Activated T-helper 9 cell treated with anti-CD3 and anti-CD28 coated beads, Interleukin-2, amount 50 U/mL, for 16 hours (primary cell): ENCODE measurements around the gene MTCH1.

ENCODE experiments used
- DNase-seq: peaks from one replicate; pipeline ENCODE4 v3.0.0-alpha.2; 2020; ENCODE audit warnings: low read depth

Gene MTCH1, protein sequence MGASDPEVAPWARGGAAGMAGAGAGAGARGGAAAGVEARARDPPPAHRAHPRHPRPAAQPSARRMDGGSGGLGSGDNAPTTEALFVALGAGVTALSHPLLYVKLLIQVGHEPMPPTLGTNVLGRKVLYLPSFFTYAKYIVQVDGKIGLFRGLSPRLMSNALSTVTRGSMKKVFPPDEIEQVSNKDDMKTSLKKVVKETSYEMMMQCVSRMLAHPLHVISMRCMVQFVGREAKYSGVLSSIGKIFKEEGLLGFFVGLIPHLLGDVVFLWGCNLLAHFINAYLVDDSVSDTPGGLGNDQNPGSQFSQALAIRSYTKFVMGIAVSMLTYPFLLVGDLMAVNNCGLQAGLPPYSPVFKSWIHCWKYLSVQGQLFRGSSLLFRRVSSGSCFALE

DNA sequence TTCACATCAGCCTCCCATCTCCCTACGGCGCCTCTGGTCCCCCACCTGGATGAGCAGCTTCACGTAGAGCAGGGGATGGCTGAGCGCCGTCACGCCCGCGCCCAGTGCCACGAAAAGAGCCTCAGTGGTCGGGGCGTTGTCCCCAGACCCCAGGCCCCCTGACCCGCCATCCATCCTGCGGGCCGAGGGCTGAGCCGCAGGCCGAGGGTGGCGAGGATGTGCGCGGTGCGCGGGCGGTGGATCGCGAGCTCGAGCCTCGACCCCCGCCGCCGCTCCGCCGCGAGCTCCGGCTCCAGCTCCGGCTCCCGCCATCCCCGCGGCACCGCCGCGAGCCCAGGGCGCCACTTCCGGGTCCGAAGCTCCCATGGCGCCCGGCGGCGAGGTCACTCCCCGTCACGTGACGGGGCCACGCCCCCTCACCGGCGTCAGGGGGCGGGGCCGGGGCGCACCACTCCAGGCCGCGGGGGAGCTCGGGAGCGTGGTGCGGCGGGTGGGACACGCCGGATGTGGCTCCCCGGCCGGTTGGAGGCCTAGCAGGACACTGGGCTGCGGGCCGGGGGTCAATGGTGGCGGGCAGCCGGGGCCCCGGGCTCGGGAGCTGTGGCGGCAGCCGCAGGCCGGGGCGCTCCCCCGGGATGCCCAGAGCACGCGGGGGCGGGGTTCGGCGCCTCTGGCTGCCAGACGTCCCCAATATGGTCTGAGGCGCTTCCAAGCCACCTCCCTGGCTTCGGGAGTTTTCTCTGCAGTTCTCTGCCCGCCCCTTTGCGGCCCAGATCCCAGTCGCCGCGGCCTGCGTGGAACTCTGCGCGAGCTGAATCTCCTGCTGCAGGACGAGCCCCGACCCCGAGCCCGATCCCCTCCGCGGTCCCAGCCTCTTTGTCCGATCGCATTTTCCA, at the start of gene MTCH1:
Gene MTCH1, minus strand, starts transcription at position 389 of the 896 bp plus-strand sequence. Its CDS starts 23 bp downstream, at position 366.
- DNase-seq, result peak; percentile 82

- no peak for DNase-seq
These were observed 48.1 kb upstream of the MTCH1 start for GRCh38 chr6:37033819-37034795.

- DNase-seq, result no peak
These were observed 47.3 kb upstream of the MTCH1 start for GRCh38 chr6:37033255-37033654.

DNA sequence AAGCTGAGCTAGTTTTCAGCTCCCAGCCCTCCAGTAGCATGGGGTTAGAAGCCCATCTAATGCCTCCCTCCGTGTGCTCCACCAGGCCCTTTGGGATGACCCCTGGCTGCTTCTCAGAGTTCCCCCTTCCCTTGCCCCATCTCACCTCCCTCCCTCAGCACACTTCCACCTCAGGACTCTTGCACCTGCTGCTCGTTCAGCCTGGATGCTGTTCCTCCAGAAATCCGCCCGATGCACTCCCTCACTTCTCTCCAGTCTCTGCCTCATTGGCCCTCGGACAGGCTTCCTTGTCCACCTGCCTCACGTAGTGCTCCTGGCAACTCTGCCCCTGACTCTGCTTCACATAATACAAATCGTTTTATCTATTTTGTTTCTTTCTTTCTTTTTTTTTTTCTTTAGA, 46.2 kb upstream of the MTCH1 start:
- no peak for DNase-seq

GRCh38 chr6:37030599-37030998, 44.6 kb upstream of the MTCH1 start:
- DNase-seq, result no peak

DNA sequence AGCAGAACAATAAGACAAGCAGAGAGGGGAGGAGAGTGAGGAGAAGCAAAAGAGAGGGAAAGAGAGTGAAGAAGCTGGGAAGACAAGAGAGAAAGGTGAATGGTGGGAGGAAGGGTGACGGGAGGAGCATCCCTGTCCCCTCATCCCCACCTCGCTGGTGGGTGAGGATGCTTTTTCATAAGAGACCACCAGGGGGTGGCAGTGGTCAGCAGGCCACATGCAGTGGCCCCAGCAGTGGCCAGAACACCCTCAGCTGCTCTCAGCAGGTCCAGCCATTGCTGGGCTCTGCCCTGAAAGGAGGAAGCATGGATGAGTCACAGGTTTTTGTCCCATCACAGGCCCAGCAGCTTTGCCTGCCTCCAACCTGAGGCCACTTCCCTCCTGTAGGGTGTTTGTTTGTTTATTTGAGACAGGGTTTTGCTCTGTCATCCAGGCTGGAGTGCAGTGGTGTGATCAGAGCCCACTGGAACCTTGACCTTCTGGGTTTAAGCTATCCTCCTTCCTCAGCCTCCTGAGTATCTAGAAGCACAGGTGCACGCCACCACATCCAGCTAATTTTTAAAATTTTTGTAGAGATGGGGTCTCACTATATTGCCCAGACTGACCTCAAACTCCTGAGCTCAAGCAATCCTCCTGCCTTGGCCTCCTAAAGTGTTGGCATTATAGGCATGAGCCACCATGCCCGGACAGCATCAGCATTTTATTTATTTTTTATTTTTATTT, 43.4 kb upstream of the MTCH1 start:
- no peak for DNase-seq

- no peak for DNase-seq
These were observed 41.9 kb upstream of the MTCH1 start for GRCh38 chr6:37027811-37028469.

DNA sequence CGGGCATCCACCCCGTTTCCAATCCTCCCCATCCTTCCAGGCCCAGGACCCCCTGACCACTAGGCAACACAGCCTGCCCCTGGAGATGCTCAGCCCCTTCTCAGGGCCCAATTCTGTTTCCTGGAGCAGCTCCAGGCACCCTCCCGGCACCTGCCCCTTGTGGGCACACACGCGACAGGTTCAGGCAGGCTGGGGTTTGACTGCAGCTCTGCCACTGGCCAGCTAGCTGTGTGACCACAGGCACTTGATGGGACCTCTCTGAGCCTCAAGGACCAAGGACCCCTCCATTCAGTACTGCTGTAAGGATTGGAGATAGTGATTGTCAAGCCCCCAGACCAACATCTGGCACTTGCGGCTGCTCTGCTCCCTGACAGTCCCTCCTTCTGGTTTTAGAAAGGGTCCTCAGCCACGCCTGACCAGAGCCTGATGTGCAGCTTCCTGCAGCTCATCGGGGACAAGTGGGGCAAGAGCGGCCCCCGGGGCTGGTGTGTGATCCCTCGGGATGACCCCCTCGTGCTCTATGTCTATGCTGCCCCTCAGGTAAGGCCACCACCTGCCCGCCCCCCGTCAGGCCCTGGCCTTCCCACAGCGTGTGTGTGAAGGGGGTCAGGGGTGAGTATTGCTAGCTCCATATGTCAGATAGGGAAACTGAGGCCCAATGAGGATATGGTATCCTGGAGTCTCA, 41.2 kb upstream of the MTCH1 start:
- DNase-seq, result no peak

GRCh38 chr6:37025621-37026466, 39.8 kb upstream of the MTCH1 start:
- DNase-seq, result no peak

DNA sequence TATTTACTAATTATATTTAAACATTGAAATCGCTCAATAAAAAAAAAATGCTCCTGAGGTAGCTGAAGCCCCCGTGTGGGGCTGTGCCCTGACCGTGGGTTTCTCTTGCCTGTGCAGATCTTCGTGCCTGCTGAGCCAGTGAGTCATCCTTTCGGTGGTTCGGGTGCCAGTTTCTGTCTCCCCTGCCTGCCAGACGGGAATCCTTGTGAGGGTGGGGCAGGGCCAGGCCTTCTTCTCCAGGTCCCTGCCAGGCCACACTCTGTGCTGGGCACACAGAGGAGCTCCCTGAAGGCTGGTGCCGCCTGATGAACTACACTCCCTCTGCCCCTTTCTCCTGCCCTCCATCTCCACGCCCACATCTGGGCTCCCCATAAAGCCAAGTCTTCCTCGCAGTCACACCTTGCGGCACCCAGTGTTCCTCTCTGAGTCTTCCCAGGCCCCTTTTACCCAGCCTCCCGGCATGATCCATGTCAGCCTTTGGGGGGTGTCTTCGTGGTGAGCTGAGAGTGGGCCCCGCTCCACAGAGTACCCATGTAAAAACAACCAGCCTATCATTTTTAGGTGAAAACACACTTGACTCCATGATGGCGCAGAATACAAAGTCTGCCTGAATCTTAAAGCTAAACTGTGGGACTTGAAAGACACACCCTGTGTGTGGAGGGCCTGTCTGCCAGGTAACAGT, 38.8 kb upstream of the MTCH1 start:
- DNase-seq, result peak; percentile 53

DNA sequence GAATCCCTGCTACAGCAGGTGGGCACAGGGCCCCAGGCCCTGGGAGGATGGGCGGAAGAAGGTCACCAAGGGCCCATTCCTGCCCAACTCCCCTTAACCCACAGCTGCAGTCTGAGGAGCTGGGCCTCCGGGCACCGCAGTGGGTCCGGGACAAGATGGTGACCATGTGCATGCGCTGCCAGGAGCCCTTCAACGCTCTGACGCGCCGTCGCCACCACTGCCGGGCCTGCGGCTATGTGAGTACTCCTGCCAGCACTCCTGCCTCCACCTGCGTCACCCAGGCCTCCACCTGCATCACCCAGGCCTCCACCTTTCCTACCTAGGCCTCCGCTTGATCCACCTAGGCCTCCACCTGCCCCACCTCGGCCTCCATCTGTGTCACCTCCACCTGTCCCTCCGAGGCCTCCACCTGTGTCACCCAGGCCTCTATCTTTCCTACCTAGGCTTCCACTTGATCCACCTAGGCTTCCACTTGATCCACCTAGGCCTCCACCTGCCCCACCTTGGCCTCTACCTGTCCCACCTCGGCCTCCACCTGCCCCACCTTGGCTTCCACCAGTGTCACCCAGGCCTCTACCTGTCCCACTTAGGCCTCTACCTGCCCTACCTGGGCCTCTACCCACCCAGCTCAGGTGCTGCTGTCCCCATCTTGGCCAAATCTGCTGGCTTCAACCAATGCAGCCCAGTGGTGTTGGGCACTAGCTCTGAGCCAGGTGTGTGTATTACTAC, 36.3 kb upstream of the MTCH1 start:
- DNase-seq, result no peak

- peak; percentile 47 for DNase-seq
These were observed 35.5 kb upstream of the MTCH1 start for GRCh38 chr6:37021356-37022129.

DNA sequence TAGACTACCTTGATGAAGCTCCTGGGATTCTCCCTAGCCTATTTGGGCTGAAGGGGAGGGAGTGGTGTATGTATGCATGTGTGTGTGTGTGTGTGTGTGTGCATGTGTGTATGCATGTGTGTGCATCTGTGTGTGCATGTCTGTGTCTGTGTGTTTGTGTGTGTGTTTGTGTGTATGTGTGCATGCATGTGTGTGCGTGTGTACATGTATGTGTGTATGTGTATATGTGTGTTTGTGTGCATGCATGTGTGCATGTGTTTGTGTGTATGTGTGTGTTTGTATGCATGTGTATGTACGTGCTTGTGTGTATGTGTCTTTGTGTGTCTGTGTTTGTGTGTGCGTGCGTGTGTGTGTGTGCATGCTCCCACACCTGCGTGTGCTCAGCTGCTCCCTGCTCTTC, 34.8 kb upstream of the MTCH1 start:
- DNase-seq, result no peak

DNA sequence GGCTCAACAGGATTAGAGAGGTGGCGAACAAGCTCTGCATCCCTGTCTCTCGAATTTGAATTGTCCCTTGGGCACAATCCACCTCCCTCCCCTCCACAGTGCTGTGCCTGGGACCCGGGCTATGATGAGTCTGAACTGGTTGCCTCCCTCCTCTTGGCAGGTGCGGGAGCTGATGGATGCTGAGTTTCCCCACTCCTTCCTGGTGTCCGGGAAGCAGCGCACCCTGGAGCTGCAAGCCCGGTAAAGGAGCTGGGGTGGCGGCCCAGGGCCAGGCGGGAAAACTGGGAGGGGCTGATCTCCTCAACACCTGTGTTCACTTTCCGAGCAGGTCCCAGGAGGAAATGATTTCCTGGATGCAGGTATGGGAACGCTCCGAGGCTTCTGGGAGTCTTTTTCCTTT, 34.4 kb upstream of the MTCH1 start:
- DNase-seq, result no peak

DNA sequence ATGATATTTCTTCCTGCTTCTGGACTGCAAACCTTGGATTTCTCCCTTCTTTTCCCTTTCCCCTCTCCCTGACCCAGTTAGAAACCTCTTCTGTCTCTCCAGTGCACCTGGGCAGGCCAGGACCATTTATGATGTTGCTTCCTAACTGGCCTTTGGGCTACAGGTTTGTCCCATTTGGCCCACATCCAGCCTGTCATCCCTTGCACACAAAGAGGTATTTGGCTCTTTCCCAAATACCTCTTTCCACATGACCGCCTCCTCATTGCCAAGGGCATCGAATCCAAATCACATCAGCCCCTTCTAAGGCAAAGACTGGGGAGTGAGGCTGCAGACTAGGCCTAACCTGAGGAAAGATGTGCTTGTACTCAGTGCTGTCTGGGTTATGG, 33.1 kb upstream of the MTCH1 start:
- no peak for DNase-seq

DNA sequence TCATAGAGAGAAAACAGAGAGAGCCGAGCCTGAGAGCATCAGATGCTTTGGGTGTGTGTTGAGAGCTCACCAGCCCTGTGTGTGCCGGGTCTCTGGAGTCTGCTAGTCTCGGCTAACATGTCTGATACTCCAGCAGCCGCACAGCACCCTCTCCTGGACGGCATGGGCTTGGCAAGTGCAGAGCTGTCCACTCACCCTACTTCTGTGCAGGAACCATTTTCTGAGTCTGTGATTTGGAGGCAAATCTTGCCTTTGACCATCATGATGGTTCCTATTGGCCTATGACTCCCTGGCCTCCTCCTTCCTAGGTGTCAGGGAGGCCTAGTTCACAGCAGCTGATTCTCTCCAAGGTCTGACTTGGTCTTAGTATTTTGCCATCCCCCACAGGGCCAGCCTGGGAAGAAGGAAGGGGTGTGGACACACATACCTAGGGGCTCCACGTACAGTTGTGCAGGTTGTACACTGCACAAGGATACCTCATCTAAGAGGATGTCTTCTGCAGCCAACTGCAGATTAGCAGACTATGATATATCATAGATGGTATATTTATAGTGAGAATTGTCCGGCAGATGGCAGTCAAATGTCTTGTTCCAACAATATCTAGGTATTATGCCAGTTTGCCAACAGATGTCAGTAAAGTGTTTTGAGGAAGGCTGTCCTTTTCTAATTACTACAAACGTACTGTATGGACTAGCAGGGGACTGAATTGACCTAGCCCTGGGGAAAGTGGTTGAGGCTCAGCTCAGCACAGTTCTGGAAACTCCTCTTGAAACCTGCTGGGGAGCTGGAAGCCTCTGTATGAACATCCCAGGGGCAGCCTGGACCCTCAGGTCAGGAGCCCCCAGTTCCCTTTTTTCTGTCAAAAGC, 32.4 kb upstream of the MTCH1 start:
- DNase-seq, result peak; percentile 80
